Stimulated activated CD4-positive, alpha-beta T cell treated with anti-CD3 and anti-CD28 coated beads, TNF-alpha, amount 100 ng/mL, for 4 hours (primary cell): ENCODE results near the gene ABLIM2.

Source experiments
- DNase-seq, 3 experiments: peaks; one replicate each; pipeline ENCODE4 v3.0.0-alpha.2; 2020; ENCODE audit warnings: low read depth in 3 of 3

ABLIM2 gene

GRCh38 chr4:8070736-8071718 is 87.6 kb downstream of the ABLIM2 start:
- DNase-seq = no peak

- no peak for DNase-seq
These were observed 89.4 kb downstream of the ABLIM2 start for GRCh38 chr4:8069102-8069752.

GRCh38 chr4:8067945-8068896 is 90.4 kb downstream of the ABLIM2 start:
- no peak for DNase-seq

DNA sequence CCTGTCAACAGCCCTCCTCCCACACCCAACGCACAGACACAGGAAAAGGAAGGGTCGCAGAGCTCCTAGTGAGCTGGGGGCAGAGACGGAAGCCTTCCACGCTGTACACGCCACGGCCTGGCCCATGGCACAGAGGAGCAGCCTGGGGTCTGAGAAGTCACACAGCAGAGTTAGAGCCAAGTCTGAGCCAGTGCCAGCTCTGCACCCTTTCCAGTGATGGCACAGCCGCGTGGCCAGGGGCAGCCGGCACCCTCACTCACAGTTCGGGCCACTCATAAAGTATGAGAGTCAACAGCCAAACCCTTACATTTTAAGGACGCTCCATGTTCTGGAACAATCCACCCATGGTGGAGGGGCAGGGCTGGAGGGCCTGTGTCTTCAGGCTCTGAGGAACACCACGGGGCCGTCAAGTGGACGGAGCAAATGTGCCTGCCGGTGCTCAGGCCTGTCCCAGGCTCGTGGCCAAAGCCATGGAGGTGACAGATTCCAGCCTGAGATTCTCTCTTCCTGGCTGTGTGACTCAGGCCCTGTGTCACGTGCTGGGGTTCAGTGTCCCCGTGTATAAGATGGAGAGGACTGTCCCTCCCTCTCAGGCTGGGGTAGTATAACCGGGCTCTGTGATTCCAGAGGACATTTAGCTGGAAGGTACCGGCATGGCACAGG is 91.2 kb downstream of the ABLIM2 start:
- no peak for DNase-seq

- no peak for DNase-seq
These were observed 92.2 kb downstream of the ABLIM2 start for GRCh38 chr4:8066336-8066931.

DNA sequence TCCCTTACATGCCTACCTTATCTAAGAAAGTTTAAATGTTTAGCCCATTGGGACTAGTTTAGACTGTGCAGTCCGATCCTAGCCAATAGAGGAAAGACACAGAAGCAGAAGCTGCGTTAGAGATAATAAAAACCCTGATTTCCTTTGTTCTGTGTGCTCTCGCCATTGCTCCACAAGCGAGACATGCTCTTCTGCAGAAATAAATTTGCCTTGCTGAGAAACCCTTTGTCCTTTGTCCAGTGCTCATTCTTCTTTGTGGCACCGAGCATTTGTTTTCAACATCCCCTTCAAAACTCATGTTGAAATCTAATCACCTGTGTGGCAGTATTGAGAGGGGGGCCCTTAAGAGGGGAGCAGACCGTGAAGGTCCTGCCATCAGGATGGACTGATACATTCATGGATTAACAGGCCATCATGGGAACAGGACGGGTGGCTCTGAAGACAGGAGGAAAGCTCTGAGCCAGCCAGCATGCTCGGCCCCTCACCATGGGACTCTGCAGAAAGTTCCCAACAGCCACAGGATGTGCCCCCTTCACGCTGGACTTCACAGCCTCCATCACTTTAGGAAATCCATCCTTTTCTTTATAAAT is 94.5 kb downstream of the ABLIM2 start:
- no peak for DNase-seq

GRCh38 chr4:8061573-8061972 is 97.0 kb downstream of the ABLIM2 start:
- no peak for DNase-seq

- DNase-seq = no peak
These were observed 97.5 kb downstream of the ABLIM2 start for GRCh38 chr4:8061145-8061544.

DNA sequence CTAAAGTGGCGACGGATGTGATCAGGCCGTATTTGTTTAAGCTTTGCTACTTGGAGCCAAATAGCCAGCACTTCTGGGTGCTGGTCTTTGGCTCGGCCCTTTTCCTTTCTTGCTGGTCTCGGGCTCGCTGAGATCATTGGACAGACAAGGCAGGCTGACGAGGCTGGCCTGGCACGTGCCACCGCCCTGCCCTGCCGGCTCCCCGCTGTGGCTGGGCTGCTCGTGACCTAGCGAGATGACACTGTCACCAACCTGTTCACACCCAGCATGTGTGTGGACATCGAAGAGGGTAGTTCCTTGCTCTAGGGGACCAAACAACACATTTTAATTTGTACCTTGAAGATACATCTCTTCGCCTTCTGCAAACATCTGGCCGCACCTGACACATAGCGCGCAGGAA is 98.0 kb downstream of the ABLIM2 start:
- DNase-seq = no peak

DNA sequence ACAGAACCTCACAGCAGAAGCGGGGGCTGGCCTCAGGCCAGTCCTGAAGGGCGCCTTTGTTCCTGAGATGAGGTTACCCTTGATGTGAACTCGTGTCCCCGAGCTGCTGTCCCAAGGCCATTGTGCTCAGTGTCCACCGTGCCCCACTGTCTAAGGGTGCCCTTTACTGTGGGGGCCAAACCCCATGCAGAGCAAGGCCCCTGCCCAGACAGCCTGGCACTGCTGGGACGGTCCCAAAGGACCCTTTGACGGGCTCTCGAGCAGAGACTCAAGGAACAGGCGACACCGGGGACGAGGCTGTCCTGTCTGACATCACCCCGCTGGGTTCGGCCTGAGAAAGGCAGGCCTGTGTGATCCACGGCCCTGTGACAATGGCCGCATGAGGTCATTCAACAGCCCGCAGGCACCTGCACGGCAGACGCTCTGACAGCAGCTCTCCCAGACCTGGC is 100.6 kb downstream of the ABLIM2 start:
- no peak for DNase-seq

GRCh38 chr4:8055206-8055605 is 103.4 kb downstream of the ABLIM2 start:
- DNase-seq = no peak

DNA sequence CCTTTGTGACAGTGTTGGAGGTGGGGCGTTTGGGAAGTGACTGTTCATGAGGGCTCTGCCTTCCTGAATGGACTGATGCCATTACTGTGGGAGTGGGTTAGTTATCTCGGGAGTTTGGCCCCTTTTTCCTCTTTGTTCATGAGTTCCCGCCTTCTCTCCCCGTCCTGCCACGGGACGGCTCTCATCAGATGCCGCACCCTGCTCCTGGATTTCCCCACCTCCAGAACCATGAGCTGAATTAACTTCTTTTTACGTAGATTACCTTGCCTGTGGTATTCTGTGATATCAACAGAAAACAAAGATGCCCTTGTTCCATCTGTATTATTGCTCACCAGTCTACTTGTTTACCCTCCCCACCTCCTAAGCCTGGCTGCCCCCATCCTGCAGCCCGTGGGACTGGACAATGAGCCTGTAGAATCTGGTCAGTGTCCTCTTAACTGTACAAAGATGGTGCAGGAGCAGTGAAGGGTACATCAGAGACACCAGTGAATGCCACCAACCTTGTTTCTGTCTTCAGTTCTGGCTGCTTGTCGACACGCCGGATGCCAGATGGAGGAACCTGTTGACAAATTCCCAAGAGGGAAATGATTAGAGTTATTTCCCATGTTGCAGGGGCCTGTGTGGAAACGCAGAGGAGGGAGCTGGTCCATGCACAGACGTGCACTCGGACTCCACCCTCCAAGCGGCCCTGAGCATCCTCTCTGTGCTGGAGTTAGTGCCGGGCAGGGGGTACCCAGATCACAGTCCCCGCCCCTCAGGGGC is 104.7 kb downstream of the ABLIM2 start:
- no peak for DNase-seq

- no peak for DNase-seq
These were observed 106.4 kb downstream of the ABLIM2 start for GRCh38 chr4:8052160-8052691.

DNA sequence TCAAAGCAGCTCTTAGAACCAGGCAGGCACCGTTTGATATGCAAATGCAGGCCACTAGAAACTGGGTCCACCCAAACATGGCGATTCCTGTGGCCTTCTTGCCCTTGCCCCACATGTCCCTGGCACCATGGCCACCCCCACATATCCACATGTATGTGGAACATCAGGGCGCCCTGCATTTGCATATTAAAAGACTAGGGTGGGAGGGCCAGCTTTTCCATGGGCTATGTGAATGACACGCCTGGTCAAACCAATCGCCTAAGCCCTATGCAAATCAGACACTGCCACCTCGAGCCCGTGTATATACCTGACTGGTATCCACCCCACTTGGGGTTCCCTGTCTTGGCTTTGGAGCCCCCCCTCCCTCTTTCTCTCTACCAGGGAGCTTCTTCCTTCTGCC is 107.0 kb downstream of the ABLIM2 start:
- no peak for DNase-seq

DNA sequence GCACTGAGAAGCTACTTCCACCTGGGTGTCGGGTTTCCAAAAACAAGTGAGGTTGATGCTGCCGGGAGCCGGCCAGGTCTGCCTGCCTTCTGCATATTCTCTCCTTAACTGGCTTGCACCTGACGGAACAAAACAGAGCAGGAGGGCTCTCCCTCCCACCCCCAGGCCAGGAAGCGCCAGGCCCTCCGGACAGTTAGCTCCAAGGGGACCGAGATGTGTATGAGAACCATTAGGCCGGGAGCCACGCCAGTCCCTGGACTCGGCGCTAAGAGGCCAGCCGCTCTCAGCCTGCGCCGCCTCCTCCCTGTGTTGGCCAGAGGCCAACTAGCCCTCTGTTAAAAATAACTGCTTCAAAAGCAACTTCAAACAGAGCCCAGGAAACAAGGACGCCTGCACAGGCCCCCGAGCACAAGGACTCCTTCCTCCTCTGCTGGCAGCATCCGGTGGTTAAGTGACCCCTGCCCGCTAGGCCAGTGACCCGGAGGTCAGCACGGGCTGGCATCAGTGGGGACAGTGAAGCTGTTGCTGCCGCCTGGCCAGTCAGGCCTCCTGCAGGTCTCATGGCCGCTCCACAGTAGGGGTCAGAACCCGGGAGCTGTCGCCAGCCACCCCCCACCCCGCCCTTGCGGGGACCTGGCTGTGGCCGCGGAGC is 107.9 kb downstream of the ABLIM2 start:
- no peak for DNase-seq

GRCh38 chr4:8050180-8050554 is 108.4 kb downstream of the ABLIM2 start:
- no peak for DNase-seq

DNA sequence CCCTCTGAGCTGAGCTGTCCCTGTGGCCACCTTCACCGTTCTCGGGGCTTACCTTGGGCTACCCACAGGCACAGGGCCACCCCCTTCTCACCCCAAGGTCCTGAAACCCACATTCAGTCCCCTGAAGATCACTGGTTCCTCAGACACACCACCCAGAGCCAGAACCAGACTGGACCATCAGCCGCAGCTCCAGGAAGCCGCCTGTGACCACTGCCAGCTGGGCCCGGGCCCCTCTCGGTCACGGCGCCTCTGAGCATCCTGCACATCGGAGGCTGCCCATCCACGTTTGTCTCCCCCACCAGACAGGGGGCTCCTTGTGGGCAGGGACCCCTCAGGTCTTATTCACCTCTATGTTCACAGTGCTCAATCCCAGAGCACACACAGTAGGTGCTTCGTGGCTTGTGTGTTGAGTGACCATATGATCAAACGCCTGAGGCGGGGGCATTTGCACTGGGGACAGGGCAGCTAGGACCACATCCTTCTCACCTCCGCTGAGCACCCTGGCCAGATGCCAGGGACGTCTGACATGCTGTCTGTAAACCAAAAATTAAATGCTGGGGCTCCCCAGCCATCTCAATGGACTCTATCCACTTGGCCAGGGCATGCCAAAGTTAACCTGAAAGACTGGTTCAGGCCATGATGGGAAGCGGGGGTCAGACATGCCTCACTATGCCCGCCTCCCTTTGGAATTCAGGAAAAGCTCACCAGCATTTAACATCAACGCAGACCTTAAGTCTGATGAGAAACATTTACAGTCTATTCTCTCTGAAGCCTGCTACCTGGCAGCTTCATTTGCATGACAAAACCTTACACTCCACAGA is 109.5 kb downstream of the ABLIM2 start:
- DNase-seq = no peak
